Measurements from ENCODE around the gene PTPRK. TPM values are rescaled to one million over a fixed set of nuclear protein-coding genes. Genes with fewer than 3 reads are reported as not detected.

PTPRK gene
- total RNA-seq, 1 donor from 2014 or later = 48.4 TPM

DNA sequence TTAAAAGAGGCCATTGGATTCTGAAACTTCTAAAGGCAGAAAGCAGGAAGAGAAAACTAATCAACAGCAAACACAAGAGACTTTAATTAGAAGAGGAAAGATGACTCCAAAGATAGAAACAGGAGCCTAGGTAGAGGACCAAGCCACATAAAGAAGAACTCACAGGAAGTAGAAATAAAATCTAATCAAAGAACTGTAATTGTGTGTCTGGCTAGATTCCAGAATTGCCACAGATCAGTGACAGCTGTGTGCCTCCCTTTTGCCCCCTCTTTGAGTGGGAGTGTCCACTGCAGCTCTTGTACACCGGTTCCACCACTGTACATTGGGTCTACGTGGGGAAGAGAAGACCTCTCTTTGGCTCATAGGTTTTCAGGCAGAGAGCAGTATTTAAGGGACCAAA lies 597.3 kb downstream of the PTPRK start:
- TF ChIP-seq, protein P1, sequence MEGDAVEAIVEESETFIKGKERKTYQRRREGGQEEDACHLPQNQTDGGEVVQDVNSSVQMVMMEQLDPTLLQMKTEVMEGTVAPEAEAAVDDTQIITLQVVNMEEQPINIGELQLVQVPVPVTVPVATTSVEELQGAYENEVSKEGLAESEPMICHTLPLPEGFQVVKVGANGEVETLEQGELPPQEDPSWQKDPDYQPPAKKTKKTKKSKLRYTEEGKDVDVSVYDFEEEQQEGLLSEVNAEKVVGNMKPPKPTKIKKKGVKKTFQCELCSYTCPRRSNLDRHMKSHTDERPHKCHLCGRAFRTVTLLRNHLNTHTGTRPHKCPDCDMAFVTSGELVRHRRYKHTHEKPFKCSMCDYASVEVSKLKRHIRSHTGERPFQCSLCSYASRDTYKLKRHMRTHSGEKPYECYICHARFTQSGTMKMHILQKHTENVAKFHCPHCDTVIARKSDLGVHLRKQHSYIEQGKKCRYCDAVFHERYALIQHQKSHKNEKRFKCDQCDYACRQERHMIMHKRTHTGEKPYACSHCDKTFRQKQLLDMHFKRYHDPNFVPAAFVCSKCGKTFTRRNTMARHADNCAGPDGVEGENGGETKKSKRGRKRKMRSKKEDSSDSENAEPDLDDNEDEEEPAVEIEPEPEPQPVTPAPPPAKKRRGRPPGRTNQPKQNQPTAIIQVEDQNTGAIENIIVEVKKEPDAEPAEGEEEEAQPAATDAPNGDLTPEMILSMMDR (IDR thresholded peaks at IDR 0.05; ENCODE audit: insufficient read depth, low read length, severe bottlenecking) = no peak
- H3K36me3 ChIP-seq (ENCODE audit: control insufficient read depth, insufficient read depth, low read length) = no peaks in the 10 kb centered on the region
- DNase-seq (ENCODE audit: low read depth) (no peak), FAIRE-seq (no peak)
- no peaks in the 10 kb centered on the region for H3K27me3 ChIP-seq (ENCODE audit: control insufficient read depth, insufficient read depth, low read length)
- no peak overlapping the region for H3K4me3 ChIP-seq (ENCODE audit: low read depth, low read length)

DNA sequence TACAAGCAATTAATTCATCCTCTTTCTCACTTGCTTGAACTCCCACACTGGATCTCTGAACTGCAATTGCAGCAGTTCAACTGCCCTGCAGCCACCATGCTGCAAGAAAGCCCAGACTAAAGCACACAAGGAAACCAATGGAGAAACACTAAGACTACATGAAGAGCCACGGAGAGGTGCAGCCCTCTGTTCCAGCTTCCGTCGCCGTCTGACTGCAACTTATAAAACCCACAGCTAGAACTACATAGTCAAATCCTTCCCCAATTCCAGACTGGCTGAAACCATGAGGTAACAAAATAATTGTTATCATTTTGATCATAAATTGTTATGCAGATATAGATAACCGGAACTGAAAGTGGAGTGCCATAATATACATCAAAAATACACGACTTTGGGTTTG lies 598.4 kb downstream of the PTPRK start:
- TF ChIP-seq, protein P1 (IDR thresholded peaks at IDR 0.05; ENCODE audit: insufficient read depth, low read length, severe bottlenecking) = no peak
- no peaks in the 10 kb centered on the region for H3K36me3 ChIP-seq (ENCODE audit: control insufficient read depth, insufficient read depth, low read length)
- no peak overlapping the region for H3K4me3 ChIP-seq (ENCODE audit: low read depth, low read length)
- DNase-seq (ENCODE audit: low read depth) (no peak), FAIRE-seq (no peak)
- H3K27me3 ChIP-seq (ENCODE audit: control insufficient read depth, insufficient read depth, low read length) = no peaks in the 10 kb centered on the region

DNA sequence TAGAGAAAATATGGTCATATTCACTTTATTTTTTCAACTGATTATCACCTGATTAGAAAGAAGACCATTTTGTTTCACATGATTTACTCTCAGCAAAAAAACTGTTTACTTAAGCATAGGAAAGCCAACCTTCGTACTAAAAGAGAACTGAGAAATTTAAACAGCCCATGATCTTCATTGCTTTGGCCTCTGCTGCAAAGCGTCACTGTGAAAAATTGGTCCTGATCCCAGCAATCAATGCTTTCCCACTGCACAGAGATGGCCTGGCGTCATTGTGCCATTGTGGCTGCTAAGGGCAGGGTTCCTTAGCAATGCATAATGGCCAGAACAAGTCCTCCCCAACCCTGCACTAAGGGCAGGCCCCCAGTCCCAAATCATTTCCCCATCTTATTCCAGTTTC lies 599.6 kb downstream of the PTPRK start:
- no peak for DNase-seq (ENCODE audit: low read depth)
- no peaks in the 10 kb centered on the region for H3K36me3 ChIP-seq (ENCODE audit: control insufficient read depth, insufficient read depth, low read length)
- no peak overlapping the region for H3K4me3 ChIP-seq (ENCODE audit: low read depth, low read length)
- H3K27me3 ChIP-seq (ENCODE audit: control insufficient read depth, insufficient read depth, low read length) = no peaks in the 10 kb centered on the region
- TF ChIP-seq, protein P1 (IDR thresholded peaks at IDR 0.05; ENCODE audit: insufficient read depth, low read length, severe bottlenecking) = no peak
- FAIRE-seq = no peak

All from bronchial epithelial cell (primary cell).